ENCODE data around the gene REPS2.

Gene REPS2

DNA sequence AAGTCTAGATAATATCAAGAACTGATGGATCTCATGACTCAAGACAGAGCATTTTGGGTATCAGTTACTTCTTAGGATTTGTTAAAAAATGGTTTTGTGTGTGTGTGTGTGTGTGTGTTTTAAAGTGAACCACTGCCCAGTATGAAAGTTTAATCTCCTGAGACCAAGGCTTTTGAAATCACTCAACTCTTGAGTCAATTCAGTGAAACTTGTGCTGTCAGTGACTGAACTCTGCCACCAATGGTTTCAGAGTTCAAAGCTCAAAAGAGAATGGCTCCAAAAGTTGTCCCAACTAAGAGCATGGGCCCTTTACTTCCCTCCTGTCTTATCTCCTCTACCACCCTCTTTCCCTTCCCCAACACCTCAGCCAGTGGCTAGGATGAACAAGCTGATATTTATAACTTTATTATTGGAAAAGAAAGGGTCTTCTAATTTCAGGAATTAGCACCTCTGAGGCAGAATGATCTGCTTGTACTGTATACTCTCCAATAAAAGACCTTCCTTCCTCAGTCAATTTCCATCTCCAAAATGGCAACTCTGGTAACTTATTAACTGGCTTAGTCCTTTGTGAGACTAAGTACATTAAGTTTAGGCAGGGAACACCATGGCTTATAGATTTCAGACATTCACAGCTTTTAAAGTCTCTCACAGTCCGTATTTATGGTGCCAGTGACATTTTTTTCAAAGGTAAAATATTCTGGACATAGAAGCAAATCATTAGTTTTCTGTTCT lies 152.2 kb downstream of the REPS2 start:
- DNase-seq: no peak

DNA sequence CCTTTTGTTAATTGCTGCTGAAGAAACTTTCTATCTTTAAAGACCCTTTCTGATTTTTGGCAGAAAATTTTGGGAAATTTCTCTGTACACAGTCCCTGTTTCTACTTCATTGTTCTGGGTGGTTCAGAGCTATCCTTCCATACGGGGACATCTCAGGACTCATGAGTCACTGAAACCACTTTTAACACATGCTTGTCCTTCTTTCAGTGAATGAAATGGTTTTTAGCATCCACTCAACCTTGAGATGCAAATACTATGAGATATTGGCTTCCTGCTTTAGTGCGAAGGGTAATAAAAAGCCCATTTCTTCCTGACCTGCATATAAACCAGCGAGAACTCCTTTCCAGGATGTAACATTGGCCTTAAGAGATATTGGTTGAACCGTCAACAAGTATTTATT lies 158.0 kb downstream of the REPS2 start:
- DNase-seq: no peak

DNA sequence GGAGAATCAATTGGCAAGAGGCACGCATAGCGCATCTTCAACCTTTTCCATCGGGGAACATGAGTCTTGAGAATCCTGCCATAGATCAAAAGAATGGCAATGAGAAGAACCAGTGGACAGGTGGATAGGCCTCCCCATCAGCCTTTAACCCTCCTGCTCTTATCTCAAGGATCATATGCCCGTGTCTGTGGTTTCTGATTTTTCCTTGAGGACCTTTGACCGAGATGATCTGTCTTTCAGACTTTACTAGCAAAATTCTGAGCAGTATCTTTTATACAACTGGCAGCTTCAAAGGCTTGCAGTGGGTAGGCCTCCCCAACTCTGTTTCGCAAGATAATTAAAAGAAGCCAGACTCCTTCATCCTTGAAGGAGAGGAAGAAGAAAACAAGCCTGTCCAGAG lies 174.4 kb downstream of the REPS2 start:
- no peak for DNase-seq

DNA sequence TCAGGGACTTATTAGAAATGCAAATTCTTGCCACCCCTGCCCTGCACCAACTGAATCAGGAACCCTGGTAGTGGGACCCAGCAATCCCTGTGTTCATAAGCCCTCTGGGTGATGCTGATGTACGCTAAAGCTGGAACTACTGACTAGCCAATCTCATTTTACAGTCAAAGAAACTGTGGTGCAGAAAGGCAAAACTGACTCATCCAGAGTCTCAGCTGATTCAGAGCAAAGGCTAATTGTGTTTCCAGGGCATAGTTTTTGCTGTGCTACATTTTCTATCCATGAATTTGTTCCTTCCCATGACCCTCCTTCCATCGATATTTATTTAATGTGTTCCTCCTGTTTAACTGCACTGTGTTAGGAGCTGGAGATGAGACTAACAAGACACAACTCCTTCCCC lies 207.5 kb downstream of the REPS2 start:
- no peak for DNase-seq

DNA sequence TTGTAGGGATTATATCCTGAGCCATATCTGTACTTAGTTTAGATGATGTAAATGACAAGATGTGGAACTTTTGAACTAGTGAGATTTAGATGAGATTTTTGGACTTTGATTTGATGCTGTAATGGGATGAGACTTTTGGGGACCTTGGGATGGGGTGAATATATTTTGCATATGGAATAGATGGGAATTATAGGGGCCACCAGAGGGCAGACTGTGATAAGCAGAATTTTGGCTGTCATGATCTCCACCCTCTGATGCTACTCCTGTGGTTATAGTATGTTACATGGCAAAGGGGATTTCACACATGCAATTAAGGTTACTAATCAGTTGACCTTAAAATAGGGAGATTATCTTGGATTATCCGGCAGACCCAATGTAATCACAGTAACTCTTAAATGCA lies 214.5 kb downstream of the REPS2 start:
- DNase-seq: no peak

DNA sequence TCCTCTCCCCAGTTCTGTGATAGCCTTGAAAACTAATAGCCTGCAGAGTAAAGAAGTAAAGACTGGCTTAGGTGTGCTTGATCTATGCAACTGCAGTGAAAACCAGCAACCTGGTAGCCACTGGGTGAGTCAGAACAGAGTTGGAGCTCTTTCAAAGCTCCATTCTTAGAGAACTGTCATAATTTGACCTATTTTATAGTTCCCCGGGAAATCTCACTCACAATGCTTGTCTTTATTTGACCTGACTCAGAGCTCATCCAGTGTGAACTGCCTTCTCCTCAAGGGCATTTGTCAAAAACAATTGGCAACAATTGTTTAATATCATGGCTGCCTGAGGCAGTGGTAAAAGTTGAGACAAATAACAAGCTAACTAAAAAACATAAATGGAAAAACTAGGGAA lies 215.5 kb downstream of the REPS2 start:
- DNase-seq: no peak

DNA sequence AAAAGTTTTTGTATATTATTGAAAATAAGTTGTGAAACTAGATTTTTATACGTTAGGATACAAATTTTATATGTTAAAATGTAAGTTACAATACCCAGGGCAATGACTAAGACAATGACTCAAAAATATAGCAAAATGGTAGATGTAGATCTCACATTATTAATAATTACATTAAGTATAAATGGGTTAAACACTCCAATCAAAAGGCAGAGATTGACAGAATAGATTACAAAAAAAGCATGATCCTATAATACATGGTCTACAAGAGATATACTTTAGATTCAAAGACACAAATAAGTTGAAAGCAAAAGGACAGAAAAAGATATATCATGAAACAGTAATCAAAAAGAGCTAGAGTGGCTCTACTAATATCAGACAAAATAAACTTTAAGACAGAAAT lies 217.6 kb downstream of the REPS2 start:
- no peak for DNase-seq

DNA sequence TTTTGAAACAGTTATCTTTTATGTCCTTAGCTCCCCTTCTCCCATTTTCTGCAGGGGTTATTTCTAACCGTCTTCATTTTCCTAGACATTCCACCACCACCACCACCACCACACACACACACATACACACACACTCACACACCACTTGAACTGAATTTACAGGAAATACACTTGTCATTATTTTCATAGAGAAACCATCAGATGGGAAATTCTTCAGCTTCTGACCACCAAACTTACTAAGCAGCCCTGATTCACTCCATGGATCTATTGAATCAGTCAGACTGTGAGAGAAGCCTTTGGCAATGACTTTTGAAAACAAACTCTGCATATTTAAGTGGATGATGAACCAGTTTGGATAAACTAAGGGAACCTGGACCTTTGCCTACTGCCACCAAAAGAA lies 218.5 kb downstream of the REPS2 start:
- no peak for DNase-seq

DNA sequence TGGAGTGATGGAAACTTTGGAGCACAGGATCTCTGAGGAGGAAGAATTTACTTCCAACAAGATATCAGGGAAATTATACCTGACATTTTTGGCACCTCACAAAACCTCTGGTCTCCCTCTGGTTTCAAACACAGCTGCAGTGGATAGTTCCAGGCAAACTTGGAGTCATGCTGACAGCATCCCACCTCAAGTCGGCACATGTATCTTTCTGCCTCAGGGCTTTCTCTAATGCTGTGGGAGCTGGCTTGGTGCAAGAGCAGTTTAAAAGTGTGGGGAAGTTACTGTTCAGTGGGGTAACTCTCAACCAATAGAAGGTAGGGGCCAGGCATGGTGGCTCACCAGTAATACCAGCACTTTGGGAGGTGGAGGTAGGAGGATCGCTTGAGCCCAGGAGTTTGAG lies 221.5 kb downstream of the REPS2 start:
- no peak for DNase-seq

DNA sequence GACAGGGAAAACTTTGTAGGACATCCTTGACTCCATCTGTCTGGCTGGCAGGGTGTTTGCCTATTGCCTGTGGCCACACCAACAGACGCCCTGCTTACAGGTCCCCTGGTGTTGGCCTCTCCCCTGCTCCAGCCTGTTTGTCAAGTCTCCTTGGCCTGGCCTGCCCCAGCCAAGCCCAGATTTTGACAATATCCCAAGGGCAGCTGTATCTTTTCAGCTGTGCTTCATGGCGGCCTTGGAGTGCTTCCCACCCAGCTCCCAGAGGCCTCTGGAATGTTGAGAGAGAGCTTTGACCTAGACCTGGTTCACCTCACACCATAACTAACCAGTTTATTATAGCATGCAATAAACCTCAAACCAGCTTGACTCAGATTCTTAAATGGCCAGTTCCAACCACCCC lies 224.5 kb downstream of the REPS2 start:
- no peak for DNase-seq

DNA sequence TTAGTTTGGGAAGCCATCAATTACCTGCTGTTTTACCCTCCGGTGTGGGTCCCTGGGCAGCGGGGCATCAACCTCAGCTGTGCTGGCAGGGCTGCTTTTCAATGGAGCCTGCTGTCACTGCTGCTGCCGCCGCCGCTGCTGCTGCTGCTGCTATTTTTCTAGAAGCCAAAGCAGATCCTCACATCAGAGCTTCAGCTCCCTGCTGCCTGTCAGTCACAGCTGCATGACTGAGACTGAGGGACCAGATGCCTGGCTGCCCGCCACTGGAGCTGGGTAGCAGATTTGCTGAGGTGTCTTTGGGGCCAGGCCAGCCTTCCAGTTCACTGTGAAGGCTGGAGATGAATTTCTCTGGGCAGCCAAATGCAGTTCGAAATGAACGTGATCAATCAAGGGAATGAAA lies 228.2 kb downstream of the REPS2 start:
- DNase-seq: no peak

DNA sequence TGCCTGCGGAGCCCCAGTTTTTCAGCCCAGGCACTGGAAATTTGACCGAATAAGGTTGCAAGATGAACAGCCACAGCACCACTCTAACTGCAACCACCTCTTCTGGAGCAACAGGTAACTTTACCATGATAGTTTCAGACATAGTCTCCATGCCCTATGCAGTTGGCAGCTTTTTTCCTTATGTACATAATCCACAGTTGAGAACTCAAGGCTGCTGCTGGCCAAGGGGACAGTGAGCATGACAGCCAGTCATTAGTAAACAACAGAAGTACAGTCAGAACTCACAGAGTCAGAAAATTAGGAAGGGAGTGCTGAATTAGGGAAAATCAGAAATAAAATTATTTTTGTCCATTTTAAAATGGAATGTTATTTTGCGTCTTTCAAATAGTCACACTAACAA lies 235.9 kb downstream of the REPS2 start:
- no peak for DNase-seq

DNA sequence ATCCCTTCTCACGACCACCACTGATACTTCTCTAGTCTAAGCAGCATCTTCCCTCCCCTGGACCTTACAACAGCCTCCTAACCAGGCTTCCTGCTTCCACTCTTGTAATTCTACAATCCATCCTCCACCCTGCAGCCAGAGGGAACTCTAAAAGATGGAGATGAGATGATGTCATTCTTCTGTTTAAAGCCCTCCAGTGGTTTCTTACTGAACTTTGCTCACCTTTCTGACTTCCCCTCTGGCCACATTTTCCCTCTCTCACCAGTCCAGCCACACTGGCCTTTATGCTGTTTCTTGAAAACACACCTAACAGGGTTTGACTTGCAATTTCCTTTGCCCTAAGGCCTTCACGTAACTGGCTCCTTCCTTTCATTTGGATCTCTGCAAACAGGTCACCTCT lies 237.1 kb downstream of the REPS2 start:
- DNase-seq: no peak

DNA sequence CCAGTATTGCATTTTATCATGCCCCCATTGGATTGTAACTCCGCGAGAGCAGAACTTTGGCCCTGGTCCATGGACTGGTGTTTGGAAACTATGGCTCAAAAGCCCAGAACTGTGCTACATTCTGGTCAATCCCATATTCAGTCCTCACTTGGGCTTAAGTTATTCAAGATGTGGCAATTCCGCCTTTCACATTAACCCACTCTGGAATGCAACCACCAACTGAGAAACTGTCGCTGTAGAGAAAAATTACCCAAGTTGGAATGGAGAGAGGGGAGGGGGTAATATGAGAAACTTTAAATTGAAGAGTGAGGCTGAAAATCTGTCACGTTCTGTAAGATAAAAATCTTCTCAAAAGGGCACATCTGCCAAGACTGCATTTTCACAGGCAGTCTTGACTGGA lies 239.0 kb downstream of the REPS2 start:
- DNase-seq: no peak

DNA sequence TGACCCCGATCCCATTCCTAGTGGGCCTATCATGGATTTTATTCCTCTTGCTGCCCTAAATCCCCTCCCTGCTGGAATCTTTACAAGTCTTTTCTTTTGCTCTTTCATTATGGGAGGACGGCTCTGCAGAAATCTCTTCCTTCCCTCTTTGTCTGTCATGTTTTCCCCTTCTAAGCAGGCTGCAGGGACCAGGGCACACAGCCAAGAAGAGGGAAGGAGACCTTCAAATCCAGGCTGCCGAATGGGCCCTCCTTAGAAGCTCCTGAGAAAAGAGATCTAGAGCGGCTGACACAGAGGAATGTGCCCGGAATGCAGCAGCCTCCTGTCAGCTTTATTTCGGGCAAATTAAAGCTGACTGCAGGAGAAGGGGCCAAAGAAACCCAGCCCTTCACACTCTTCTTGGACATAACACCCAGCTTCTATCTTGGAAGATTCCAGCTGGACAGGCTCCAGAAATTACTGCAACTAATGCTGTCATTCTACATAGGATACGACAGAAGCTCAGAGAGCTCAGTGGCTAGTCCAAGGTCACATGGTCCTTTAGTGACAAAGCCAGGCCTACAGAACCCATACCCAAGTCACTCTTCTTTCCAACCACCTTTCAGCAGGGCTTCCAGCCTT lies 240.8 kb downstream of the REPS2 start:
- no peak for DNase-seq

DNA sequence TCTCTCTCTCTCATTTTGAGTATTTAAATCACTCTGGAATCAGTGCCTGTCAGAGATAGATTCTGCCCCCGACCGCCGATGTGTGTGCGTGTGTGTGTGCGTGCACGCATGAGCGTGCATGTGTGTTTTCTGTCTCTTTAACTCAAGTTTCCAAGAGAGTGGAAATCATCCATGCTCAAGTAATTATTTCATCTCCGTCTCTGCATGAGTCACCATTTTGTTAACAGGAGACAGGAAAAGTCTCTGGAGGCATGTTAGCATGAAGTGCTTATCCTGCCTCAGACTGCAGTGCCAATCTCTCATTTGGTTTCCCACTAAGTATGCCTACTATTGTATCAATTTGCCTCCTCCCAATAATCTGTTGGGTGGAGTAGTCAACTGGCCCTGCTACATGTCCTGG lies 245.6 kb downstream of the REPS2 start:
- no peak for DNase-seq

All from NCI-H2029 (cell line).